ENCODE results near the gene CD274. TPM values are rescaled to one million over a fixed set of nuclear protein-coding genes. Genes with fewer than 3 reads are reported as not detected.
"Not testable (repeated sequence)": the region's sequence is repeated elsewhere in the genome, so short reads cannot be mapped to it uniquely, and the experiment has no call there.

Gene CD274
- total and polyA plus RNA-seq, 2 experiments from 2014 or later, result not detected

DNA sequence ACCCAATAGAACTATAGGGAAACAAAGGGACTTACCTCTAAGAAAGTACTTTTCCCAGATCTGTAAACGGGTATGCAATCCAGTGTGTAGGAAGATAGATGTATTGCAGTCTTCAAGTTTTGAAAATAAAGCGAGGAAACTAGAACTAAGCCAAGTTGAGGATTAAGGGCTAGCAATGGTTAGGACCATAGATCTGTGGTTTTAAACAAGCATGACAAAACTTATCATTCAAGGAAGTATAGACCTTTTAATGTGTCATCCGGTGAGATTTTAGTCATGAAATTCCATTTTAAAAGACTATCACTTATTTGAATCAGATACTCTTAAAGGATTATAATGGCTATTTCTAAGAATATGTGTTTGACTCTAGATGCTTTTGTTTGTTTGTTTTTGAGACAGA, 20.5 kb downstream of the CD274 start (continued):
- TF ChIP-seq, protein P1, sequence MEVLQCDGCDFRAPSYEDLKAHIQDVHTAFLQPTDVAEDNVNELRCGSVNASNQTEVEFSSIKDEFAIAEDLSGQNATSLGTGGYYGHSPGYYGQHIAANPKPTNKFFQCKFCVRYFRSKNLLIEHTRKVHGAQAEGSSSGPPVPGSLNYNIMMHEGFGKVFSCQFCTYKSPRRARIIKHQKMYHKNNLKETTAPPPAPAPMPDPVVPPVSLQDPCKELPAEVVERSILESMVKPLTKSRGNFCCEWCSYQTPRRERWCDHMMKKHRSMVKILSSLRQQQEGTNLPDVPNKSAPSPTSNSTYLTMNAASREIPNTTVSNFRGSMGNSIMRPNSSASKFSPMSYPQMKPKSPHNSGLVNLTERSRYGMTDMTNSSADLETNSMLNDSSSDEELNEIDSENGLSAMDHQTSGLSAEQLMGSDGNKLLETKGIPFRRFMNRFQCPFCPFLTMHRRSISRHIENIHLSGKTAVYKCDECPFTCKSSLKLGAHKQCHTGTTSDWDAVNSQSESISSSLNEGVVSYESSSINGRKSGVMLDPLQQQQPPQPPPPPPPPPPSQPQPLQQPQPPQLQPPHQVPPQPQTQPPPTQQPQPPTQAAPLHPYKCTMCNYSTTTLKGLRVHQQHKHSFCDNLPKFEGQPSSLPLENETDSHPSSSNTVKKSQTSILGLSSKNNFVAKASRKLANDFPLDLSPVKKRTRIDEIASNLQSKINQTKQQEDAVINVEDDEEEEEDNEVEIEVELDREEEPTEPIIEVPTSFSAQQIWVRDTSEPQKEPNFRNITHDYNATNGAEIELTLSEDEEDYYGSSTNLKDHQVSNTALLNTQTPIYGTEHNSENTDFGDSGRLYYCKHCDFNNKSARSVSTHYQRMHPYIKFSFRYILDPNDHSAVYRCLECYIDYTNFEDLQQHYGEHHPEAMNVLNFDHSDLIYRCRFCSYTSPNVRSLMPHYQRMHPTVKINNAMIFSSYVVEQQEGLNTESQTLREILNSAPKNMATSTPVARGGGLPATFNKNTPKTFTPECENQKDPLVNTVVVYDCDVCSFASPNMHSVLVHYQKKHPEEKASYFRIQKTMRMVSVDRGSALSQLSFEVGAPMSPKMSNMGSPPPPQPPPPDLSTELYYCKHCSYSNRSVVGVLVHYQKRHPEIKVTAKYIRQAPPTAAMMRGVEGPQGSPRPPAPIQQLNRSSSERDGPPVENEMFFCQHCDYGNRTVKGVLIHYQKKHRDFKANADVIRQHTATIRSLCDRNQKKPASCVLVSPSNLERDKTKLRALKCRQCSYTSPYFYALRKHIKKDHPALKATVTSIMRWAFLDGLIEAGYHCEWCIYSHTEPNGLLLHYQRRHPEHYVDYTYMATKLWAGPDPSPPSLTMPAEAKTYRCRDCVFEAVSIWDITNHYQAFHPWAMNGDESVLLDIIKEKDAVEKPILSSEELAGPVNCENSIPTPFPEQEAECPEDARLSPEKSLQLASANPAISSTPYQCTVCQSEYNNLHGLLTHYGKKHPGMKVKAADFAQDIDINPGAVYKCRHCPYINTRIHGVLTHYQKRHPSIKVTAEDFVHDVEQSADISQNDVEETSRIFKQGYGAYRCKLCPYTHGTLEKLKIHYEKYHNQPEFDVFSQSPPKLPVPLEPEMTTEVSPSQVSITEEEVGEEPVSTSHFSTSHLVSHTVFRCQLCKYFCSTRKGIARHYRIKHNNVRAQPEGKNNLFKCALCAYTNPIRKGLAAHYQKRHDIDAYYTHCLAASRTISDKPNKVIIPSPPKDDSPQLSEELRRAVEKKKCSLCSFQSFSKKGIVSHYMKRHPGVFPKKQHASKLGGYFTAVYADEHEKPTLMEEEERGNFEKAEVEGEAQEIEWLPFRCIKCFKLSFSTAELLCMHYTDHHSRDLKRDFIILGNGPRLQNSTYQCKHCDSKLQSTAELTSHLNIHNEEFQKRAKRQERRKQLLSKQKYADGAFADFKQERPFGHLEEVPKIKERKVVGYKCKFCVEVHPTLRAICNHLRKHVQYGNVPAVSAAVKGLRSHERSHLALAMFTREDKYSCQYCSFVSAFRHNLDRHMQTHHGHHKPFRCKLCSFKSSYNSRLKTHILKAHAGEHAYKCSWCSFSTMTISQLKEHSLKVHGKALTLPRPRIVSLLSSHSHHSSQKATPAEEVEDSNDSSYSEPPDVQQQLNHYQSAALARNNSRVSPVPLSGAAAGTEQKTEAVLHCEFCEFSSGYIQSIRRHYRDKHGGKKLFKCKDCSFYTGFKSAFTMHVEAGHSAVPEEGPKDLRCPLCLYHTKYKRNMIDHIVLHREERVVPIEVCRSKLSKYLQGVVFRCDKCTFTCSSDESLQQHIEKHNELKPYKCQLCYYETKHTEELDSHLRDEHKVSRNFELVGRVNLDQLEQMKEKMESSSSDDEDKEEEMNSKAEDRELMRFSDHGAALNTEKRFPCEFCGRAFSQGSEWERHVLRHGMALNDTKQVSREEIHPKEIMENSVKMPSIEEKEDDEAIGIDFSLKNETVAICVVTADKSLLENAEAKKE (CRISPR knock-in tag; IDR thresholded peaks at IDR 0.05), result no peak
- no peak for TF ChIP-seq EZH2phosphoT487 (IDR thresholded peaks at IDR 0.05; ENCODE audit: unreplicated experiment)
- TF ChIP-seq ZNF331 (CRISPR knock-in tag; IDR thresholded peaks at IDR 0.05; ENCODE audit: low read depth), result no peak
- TF ChIP-seq EZH2 (IDR thresholded peaks at IDR 0.05; ENCODE audit: low read depth, unreplicated experiment), result no peak
- TF ChIP-seq POLR2AphosphoS5 (IDR thresholded peaks at IDR 0.05; ENCODE audit: low read depth), result no peak

DNA sequence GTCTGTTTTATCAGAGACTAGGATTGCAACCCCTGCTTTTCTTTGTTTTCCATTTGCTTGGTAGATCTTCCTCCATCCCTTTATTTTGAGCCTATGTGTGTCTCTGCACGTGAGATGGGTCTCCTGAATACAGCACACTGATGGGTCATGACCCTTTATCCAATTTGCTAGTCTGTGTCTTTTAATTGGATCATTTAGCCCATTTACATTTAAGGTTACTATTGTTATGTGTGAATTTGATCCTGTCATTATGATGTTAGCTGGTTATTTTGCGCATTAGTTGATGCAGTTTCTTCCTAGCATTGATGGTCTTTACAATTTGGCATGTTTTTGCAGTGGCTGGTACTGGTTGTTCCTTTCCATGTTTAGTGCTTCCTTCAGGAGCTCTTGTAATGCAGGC, 25.3 kb downstream of the CD274 start:
- not testable (repeated sequence) for DNase-seq (ENCODE audit: low spot score); H3K79me2 ChIP-seq (replicated peaks; ENCODE audit: insufficient read depth); H4K20me1 ChIP-seq (replicated peaks; ENCODE audit: insufficient read depth); H3F3A ChIP-seq (replicated peaks; ENCODE audit: low read depth); H3K9me2 ChIP-seq (ENCODE audit: insufficient read depth); H3K36me3 Mint-ChIP-seq (ENCODE audit: low read depth); H3K27ac Mint-ChIP-seq; H3K27me3 Mint-ChIP-seq (ENCODE audit: insufficient read depth, low read depth, poor library complexity); ATAC-seq; H3K4me3 Mint-ChIP-seq; H3K36me3 ChIP-seq (ENCODE audit: insufficient read depth); H3K4me2 ChIP-seq; H3K27ac ChIP-seq (ENCODE audit: low read depth); H3K4me3 ChIP-seq; H2AFZ ChIP-seq; H3K4me1 Mint-ChIP-seq; H3K27me3 ChIP-seq (ENCODE audit: insufficient read depth); H3K4me1 ChIP-seq (ENCODE audit: insufficient read depth)
- peaks cover 25% of the 10 kb centered on the region for H3K9me3 Mint-ChIP-seq

DNA sequence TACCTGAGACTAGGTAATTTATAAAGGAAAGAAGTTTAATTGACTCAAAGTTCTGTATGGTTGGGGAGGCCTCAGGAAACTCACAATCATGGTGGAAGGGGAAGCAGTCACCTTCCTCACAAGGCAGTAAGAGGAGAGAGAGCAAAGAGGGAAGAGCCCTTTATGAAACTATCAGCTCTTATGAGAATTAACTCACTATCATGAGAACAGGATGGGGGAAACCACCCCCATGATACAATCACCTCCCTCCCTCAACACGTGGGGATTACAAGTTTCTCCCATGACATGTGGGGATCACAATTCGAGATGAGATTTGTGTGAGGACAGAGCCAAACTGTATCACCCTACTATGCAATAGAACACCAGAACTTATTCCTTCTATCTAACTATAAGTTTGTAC, 27.9 kb downstream of the CD274 start:
- Mint-ChIP-seq H3K36me3 (ENCODE audit: low read depth) (peaks cover 2% of the 10 kb centered on the region; the same call in 1 of the 3 replicates), H3K4me3 (no peak overlapping the region), H3K4me1 (peaks cover 5% of the 10 kb centered on the region; the same call in 1 of the 3 replicates), H3K27ac (no peak overlapping the region), H3K27me3 (ENCODE audit: insufficient read depth, low read depth, poor library complexity) (peaks cover 2% of the 10 kb centered on the region), H3K9me3 (peaks cover 25% of the 10 kb centered on the region)
- 0 out of 2 replicates have a peak, but pooled peaks cover 6% of the 10 kb centered on the region for H3K36me3 ChIP-seq (ENCODE audit: insufficient read depth)
- ATAC-seq, result no peak
- H2AFZ ChIP-seq, result no peak overlapping the region
- no peaks in the 10 kb centered on the region for H3K9me2 ChIP-seq (ENCODE audit: insufficient read depth)
- no peaks in the 10 kb centered on the region for H4K20me1 ChIP-seq (replicated peaks; ENCODE audit: insufficient read depth)
- H3K4me3 ChIP-seq, result no peak overlapping the region
- DNase-seq (ENCODE audit: low spot score), result no peak
- no peaks in the 10 kb centered on the region for H3F3A ChIP-seq (replicated peaks; ENCODE audit: low read depth)
- H3K27me3 ChIP-seq (ENCODE audit: insufficient read depth), result no peaks in the 10 kb centered on the region
- H3K79me2 ChIP-seq (replicated peaks; ENCODE audit: insufficient read depth), result no peaks in the 10 kb centered on the region
- H3K4me2 ChIP-seq, result no peak overlapping the region
- no peaks in the 10 kb centered on the region for H3K4me1 ChIP-seq (ENCODE audit: insufficient read depth)
- H3K27ac ChIP-seq (ENCODE audit: low read depth), result no peak overlapping the region
- TF ChIP-seq JUNB (IDR thresholded peaks at IDR 0.05; ENCODE audit: unreplicated experiment), result no peak
- no peak for TF ChIP-seq ZNF114 (CRISPR knock-in tag; IDR thresholded peaks at IDR 0.05)
- no peak for TF ChIP-seq NANOG (IDR thresholded peaks at IDR 0.05; ENCODE audit: borderline replicate concordance)
- TF ChIP-seq EZH2phosphoT487 (IDR thresholded peaks at IDR 0.05; ENCODE audit: unreplicated experiment), result no peak
- TF ChIP-seq, protein P2, sequence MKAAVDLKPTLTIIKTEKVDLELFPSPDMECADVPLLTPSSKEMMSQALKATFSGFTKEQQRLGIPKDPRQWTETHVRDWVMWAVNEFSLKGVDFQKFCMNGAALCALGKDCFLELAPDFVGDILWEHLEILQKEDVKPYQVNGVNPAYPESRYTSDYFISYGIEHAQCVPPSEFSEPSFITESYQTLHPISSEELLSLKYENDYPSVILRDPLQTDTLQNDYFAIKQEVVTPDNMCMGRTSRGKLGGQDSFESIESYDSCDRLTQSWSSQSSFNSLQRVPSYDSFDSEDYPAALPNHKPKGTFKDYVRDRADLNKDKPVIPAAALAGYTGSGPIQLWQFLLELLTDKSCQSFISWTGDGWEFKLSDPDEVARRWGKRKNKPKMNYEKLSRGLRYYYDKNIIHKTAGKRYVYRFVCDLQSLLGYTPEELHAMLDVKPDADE (IDR thresholded peaks at IDR 0.05), result no peak
- no peak for TF ChIP-seq ZNF331 (CRISPR knock-in tag; IDR thresholded peaks at IDR 0.05; ENCODE audit: low read depth)
- TF ChIP-seq POLR2AphosphoS5 (IDR thresholded peaks at IDR 0.05; ENCODE audit: low read depth), result no peak
